ENCODE results near the gene PHOSPHO1.
A peak's percentile ranks its signal among the peaks of the same experiment; 100 is the strongest.

The PHOSPHO1 gene

GRCh38 chr17:49217651-49218413 is 12.8 kb downstream of the PHOSPHO1 start:
- DNase-seq = peak; percentile 92

DNA sequence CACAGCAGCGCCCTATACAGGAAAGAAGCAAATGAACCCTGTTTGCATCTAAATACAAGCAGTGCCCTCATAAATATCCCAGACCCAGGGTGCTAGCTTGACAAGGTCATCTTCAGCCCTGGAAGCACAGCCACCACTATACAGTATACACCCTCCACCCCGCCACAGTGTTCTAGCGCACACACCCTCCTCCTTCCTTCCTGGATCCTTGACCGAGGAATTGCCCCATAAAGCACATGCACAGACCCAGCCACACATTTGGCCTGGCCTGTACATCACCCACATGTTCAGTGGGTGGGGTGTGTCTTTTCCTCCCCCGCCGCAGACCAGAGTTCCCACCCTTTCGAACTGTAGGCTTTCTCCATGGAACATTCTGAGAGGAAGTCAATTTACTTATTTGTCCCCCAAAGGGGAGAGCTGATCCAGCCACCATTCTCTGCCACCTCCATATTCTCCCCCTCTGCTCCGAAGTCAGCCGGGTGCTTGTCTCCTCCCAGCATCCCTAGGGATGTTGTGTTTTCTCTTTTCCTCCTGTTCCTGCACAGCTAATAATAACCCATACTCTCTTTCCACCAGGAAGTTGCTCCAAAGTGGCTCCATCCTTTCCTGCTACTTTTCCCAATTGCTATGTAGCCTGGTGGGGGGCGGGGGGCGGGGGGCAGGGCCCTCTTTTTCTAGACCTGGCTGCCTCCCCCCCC is 13.5 kb downstream of the PHOSPHO1 start:
- DNase-seq = peak; percentile 82

GRCh38 chr17:49216482-49216881 is 14.1 kb downstream of the PHOSPHO1 start:
- no peak for DNase-seq

- no peak for DNase-seq
Observed at GRCh38 chr17:49214676-49215360, 15.8 kb downstream of the PHOSPHO1 start.

GRCh38 chr17:49213847-49214246 is 16.7 kb downstream of the PHOSPHO1 start:
- DNase-seq = no peak

- DNase-seq = no peak
Observed at GRCh38 chr17:49213399-49213798, 17.2 kb downstream of the PHOSPHO1 start.

- peak; percentile 35 for DNase-seq
Observed at GRCh38 chr17:49210158-49211029, 20.2 kb downstream of the PHOSPHO1 start, which contains the start of the genes ABI3 and GNGT2. Gene ABI3 (plus strand): TSS chr17:49210707. CDS start chr17:49210725, 18 bp downstream. Gene GNGT2 (minus strand): TSS chr17:49210574. CDS start chr17:49207422, 3,152 bp downstream.

DNA sequence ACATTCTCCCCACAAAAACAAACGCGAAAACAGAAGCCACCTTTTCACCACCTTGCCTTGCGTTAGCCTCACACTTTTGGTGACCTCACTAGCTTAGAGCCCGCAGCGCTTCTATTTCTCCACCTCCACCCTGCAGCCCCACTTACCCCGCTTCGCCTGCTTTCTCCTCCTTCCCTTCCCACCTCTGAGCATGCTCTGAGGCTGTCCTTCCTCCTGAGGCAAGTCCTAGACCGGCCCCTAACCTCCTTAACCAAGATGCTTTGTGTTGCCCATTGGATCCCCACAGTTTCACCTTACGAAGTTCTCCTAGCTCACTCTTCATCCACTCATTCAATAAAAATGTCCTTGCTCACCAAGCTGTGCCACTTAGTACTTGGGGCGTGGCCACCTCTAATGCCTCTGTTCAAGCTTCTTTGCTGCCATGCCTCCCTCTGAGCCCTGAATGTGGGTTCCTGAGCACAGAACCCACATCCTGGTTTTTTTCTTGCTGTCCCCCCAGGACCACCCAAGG is 21.5 kb downstream of the PHOSPHO1 start:
- no peak for DNase-seq

DNA sequence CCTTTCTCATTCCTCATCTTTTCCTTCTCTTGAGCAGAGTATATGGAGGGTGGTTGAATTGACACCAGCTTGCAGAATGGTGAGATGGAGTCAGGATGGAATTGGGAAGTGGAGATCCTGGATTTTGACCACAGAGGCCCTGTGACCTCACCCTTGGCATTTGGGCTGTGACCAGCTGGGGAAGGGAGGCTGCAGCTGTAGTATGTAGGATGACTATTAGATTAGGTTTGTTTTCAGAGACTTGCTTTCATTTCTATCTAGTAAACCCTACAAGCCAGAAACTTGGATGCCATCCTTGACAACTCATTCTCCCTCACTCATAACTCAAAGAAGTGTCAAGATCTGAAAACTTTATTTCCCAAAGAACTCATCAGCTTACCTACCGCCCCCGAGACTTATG is 26.1 kb downstream of the PHOSPHO1 start:
- DNase-seq = no peak

- no peak for DNase-seq
Observed at GRCh38 chr17:49203796-49204195, 26.8 kb downstream of the PHOSPHO1 start.

GRCh38 chr17:49201481-49201927 is 29.1 kb downstream of the PHOSPHO1 start:
- DNase-seq = no peak

DNA sequence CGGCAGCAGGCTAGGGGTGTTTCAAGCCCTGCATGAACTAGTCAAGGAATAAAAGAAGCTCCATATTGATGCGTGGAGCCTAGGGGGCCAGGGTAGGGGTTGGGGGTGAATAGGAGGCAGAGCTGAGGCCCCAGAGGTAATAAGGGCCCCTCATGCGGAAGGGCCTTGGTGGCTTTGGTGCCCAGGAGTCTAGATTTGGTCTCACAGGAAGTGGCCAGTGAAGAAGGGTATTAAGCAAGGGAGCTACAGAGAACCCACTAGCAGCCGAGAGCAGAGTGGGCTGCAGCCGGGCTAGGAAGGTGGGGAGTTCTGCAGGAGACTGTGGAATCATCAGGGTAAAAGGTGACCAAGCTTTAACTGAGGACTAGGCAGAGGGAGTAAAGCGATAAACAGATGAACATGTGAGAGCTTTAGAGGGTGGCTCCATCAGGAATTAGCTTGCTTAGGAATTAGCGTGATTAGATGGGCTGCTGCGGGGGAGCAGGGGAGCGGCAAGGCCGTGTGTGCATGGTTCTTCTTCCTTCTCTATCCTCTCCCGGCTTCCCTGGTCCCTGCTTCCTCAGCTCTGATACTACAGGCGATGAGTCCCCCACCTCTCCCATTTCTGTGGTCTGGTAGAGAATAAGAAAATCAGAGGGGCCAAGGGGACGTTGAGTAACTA is 30.0 kb downstream of the PHOSPHO1 start:
- no peak for DNase-seq

DNA sequence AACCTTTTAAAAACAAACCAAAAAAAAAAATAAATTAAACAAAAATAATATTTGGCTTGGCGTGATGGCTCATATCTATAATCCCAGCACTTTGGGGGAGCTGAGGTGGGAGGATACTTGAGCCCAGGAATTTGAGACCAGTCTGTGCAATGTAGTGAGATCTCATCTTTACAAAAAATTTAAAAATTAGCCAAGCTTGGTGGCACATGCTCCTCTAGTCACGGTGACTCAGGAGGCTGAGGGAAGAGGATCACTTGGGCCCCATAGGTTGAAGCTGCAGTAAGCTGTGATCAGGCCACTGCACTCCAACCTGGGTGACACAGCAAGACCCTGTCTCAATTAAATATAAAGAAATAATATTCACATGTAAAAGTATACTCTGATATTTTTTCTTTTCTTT is 32.4 kb downstream of the PHOSPHO1 start:
- no peak for DNase-seq

DNA sequence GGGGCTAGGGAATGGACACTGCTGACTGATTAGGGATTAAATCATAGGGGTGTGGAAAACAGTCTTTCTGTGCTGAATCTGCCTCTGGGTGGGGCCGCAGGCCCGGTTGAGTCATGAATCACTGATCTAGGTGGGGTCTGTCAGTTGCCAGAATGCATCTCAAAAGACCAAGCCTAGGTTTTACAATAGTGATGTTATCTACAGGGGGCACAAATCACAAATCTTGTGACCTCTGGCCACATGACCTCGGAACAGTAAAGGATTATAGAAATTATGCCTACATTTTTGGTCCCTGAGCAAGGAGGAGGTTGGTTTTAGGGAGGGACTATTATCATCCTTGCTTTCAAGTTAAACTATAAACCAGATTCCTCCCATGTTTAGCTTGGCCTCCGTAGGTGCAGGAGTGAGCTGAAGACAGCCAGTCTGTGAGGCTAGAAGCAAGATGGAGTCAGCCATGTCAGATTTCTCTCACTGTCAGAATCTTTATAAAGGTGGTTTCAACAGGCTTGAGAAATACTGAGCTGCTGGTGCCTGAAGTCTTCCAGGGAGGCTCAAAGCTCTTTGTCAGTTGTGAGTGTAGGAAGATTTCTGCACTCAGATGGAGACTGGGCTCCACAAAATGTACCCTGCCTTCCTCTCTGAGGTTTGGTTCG is 33.1 kb downstream of the PHOSPHO1 start:
- no peak for DNase-seq

- DNase-seq = no peak
Observed at GRCh38 chr17:49196520-49196919, 34.1 kb downstream of the PHOSPHO1 start.

- no peak for DNase-seq
Observed at GRCh38 chr17:49195751-49196150, 34.8 kb downstream of the PHOSPHO1 start.

GRCh38 chr17:49194297-49194607 is 36.3 kb downstream of the PHOSPHO1 start:
- no peak for DNase-seq

DNA sequence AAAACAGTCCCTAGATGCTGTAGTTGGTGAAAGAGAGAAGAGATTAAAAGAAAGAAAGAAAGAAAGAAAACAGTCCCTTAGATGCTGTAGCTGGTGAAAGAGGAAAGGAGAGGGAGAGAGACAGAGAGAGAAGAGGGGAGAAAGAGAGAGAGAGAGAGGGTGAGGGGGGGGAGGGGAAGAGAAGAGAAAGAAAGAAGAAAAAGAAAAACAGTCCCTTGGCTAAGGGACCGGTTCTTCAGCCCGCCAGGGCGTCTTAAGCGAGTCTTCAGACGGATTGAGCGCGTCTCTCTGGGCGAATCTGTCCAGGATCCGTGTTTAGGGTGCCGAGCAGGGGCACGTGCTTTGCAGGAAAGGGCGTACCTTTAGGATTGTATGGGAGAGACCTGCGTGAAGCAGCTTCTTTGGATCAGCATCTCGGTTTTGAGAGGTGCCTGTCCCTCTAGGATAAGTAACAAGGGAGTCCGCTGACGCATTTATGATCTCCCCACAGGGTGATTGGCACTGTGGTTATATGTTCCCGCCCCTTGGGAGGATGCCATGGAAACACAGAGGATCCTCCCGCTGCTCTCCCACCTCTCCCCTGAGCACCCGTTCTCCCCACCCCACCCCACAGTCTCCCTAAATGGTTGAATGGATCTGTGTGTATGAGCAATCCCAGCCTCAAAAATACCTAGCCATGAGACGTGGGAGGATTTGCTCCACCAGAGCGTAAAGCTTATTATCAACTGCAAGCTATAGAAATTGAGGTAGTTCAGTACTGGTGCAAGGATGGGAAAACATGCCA is 36.9 kb downstream of the PHOSPHO1 start:
- peak; percentile 56 for DNase-seq

GRCh38 chr17:49191917-49192741 is 38.5 kb downstream of the PHOSPHO1 start:
- peak; percentile 83 for DNase-seq

All from MV-4-11 (cell line).